ENCODE results near the gene FUBP3.

Gene FUBP3

DNA sequence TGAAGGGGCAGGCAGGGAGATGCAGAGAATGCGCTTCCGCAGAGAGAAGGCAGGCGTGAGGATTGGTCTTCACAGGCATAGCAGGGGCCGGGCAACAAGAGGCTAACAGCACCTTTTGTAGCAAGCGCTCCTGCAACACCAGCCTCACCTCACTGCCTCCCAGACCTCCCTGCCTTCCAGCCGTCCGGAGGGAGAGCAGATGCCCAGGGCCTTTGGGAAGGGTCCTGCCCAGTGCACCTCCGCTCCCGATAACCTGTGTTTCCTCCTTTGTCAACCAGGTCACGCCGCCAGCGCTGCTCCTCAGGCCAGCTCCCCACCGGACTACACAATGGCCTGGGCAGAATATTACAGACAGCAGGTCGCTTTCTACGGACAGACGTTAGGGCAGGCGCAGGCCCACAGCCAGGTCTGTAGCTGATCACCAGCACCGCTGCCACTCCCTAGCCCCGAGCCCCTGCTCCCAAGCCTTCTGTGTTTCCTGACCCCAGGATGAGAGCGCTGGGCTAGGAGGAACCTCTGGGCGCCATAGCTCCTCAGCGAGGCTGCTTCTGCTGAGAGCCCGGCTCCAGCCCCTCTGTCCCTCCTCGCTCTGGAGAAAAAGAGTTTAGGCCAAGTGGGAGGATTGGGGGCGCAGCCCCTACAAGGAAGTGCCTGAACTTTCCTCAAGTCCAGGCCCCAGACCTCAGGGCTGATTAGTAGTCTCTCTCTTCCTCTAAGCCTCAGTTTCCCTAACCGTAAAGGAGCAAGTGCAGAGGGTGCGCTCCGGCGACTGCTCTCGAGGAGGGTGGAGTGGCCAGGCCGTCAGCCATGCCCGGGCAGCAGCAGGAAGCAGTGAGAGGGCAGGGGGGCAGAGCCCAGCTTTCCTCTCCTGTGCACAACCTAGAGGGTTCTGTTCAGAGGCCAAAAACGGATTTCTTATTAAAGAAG lies 56.6 kb downstream of the FUBP3 start:
- DNase-seq: no peak

DNA sequence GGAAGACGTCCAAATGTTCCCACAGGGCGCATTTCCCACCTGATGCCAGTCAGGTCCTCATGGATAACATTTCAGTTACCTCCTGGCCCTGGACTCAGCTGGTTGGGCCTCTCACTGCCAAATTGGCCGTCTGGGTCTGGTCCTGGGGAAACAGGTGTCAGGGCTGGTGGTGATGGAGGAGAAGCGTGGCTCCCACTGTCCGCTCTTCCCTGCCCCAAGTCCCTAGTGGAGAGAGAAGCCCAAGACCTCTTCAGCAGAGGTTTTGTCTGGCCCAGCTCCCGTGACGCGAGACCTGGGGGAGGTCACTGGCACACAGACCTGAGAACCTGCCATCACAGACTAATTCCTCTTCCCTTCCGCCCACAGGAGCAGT lies 57.3 kb downstream of the FUBP3 start:
- DNase-seq: no peak

DNA sequence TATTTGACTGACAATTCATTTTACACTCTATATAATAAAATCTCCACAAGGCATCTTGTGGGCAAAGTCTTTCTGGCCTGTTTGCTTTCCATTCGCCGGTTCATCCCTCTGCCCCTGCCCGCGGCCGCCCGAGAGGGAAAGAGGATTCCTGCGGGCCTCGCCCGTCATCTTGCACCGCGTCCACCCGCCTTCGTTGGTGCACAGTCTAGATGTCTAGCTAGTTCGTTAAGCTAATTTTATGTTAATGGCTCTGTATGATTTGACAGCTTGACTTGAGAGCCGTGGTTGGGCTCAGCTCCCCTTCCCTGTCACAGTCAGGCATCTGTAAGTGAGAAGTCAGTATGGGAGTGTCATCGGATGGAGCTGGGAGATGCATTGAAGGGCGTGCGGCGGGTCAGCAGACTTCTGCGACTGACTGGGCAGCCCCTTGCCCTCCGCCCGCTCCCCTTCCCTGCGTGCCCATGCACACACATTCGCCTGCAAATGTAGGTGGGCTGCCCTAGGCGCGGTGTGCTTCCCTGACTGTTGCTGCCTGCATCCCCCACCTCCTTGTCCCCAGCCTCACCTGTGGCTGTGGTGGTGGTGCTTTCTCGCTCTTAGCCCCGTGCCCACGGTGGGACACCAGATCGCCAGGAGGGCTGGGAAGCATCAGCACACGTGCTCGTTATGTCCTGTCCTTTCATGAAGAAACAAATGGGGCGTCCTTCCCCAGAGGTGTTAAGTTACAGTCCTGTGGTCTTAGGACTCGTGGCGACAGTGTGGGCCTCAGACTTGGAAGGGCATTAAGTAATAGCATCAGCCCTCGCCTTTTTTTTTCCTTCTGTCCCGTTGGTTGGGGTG lies 59.1 kb downstream of the FUBP3 start:
- DNase-seq: no peak

DNA sequence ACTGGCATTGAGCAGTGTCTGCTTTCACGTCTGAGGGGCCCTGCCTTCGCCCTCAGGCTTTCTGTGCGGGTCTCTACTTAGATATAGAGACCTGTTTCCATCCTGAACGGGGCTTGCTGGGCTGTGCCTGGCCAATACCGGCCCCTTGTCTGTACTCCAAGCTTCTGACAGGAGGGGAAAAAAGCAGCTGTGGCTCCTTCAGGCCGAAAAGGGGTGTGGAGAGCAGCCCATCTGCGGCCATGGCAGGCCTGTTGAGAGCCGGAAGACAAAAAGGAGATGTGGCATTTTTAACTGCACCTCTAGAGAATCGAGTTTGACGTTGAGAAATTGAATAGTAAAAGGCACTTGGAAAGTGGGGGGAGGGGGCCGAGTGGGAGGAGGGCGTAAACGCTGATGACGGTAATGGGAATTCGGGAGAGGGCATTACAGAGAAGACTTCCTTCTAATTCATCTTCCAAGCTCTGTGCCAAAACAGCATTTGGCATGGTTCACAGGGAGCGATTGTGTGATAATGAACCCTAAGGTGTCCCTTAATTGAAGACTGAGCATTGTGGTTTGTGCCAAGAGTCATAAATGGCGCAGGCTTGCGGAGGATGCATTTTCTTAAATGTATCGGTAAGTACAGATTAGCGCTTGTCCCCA lies 59.9 kb downstream of the FUBP3 start:
- no peak for DNase-seq

DNA sequence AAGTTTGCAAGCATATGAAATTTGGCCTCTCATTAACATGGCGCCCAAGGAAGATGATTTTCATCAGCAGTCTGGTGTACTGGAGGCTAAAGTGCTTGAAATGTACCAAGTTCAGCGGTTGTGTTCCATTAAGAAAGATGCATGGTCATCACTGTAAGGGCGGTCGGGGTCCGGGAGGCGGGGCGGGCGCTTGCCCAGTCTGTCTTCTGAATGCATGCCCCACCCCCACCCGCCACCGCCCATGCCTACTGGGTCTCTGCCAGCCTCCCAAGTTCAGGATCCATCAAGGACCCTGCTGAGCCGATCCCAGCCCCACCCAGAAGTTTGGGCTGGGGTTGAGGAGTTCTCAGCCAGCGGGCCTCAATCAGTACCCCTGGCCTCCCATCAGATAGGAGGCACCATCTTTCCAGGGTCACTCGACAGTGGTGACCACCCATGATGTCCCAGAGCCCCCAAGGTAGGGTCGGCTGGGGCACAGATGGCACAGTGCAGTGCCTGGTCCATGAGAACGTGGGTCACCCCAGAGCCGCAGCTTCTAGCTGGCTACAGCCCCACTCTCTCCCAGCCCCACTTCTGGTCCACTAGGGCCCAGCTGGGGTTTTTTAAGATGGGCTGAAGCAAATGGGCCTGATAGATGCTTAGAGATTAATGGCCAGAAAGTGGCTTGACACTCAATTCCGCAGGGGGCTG lies 60.6 kb downstream of the FUBP3 start:
- no peak for DNase-seq

DNA sequence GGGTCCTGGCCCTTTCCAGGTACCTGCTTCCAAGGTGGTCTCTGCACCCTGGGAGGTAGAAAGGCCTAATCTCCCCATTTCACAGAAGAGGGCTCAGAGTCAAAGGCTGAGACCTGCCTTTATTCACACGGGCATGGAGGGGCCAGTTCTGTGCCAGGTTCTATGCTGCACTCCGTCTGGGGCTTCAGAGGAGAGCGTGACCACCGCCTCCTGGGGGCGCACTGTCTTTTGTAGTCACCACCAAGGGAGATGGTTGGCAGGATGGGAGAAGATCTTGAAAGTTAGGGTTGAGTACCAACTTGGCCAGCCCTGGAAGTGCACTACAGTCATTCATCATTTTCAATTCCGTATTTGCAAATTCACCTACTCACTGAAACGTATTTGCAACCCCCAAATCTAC lies 61.3 kb downstream of the FUBP3 start:
- DNase-seq: no peak

DNA sequence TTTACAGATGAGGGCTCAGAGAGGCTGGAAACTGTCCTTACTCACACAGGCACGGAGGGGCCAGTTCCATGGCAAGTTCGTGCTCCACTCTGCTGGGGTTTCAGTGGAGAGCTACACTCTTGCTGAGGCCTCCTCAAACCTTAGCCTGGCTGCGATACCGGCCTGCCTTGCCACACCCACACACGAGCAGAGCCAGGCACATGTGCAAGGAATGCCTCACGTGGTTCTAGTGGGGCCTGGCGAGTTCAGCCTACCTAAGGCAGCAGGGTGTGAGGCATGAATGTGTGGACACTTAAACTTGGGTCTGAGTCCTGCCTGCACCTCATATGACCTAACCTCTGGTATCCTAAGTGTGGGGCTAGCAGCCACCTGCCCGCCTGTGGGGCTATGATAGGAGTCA lies 63.5 kb downstream of the FUBP3 start:
- no peak for DNase-seq

DNA sequence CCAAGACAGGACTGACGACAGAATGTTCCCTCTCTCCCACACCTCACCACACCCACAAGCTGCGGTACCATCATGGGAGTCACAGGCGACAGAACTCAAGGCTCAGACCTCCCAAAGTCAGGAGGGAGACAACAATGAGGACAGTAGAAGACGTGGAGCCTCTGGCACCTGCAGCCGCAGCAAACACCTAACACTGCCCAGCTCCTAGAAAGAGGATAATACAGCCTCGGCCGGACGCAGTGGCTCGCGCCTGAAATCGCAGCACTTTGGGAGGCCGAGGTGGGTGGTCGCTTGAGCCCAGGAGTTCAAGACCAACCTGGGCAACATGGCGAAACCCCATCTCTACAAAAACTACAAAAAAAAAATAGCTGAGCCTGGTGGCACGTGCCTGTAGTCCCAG lies 71.8 kb downstream of the FUBP3 start:
- no peak for DNase-seq

DNA sequence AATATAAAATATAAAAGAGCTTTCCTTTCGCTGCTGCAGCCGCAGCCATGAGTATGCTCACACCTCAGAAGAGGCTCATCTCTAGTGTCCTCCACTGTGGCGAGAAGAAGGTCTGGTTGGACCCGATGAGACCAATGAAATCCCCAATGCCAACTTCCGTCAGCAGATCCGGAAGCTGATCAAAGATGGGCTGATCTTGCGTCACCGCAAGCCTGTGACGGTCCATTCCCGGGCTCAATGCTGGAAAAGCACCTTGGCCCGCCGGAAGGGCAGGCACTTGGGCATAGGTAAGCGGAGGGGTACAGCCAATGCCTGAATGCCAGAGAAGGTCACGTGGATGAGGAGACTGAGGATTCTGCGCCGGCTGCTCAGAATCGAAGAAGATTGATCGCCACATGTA lies 72.4 kb downstream of the FUBP3 start:
- DNase-seq: no peak

DNA sequence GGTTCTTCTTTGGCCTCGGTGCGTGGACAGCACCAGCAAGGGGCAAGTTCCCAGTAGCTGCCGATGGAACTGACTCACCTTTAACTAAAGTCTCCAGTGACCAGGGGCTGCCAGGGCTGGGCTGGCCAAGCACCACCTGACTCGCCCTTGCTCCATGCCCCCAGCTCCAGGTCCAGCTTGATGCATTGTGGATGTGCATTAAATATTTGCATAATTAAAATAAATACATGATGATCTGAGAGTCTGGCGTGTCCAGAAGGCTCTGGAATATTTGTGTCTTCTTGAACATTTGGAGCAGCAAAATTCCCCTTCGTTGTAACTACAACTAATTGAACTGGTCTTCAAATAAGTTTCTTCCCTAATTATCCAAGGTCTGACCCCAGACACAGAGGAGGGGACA lies 75.5 kb downstream of the FUBP3 start:
- DNase-seq: no peak

DNA sequence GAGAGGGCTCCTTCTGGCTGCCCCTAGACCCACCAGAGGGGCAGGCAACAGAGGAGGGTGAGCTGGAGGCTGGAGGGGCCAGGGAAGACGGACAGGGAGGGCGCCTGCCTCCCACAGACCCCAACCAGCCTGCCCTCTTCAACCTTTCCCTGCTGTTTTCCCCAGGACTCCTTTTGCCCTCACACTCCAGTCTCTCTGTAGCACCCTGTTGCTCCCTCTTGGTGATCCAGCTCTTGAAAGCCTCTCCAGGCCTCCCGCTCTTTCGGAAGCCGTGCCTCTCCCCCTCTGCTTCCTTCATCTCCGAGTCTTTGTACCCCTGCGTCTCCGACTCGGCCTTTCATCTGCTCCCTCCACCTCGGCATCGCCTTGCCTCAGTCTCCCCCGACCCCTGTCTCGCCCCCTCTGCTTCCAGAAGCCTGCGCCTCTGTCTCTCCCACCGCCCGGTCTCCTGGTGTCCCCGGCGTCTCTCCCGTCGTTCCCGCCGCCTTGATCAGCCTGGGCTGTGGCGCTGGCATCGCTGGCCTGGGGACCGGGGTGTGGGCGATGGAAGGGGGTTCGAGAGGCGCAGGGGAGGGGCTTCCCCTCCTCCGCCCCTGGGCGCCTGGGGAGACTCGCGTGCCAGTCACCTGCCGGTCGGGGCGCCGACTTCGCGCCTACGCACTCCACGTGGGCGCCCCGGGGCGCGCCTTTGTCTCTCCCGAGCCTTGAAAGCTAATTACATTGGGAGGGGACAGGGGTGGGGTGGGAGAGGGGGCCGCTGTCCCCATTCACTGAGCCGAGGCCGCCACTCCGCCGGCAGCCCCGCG lies 79.7 kb downstream of the FUBP3 start:
- DNase-seq: no peak

DNA sequence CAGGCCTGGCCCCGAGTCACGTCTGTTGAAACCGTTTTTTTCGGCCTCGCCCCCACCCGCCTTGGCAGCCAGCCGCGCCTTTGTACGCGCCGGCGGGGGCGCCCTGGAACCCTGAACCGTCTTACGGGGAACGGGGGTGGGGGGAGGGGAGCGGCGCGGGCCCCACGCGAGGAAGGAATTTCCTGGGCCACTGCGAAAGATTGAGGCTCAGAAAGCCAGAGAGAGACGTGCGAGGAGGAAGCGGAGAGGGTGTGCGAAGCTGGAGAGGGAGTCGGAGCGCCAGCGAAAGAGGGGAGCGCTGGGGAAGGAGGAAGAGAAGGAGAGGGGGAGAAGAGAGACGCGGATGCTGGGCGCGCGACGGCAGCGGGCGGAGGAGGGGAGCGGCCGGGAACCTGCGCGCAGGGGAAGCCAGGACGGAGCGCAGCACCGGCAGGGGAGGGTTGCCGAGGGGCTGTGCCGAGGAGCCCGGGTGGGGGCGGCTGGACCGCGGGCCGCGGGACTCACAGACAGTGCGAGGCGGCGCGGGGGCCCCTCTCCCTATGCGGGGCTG lies 80.4 kb downstream of the FUBP3 start:
- DNase-seq: no peak

DNA sequence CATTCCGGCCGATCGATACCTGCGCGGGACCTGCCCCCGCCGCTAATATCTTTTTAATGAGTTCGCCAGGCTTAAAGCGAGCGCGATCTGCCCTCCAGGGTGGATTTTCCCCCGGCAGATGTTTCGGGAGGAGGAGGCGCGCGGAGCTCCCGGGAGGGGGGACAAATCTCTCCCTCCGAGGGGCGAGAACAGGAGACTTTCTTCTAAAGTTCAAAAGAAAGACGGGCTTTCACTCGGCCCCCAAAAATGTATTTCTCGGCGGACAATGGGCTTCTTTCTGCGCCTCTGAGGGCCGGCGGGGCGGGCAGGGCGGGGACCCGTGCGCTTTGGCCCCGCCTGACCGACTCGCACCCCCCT lies 80.9 kb downstream of the FUBP3 start:
- no peak for DNase-seq

DNA sequence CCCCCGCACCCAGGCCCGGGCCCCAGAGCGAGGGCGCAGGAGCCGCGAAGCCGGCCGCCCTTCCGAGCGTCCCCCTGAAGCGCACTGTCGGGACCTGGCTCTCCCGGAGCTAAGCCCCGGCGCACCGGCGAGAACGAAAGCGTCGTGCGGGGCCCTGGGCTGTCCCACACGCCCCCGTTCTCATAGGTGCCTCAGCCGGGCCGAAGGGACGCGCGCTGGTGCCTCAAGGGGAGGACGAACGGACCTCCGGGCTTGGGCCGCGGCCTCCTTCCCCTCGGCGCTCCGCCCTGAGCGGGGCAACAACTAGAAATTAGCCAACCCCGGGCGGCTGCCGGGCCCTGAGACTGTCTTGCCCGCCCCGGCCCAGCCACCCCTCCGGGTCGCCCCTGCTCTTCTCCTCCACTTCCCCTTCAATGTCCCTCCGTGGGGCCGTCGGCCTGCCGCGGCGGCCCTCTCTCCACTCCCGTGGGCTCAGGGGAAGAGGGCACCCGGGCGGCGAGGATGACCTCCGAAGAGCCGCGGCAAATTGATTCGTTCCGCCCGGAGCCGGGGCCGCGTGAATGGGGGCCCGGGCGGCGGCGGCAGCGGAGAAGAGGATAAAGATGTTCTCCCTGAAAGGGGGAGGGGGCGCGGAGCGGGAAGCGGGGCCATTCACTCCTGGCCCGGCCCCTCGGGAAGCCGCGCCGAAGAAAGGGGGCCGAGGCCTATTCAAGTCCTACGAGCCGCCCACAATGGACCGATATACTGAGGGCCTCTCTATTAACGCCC lies 81.5 kb downstream of the FUBP3 start:
- DNase-seq: no peak

DNA sequence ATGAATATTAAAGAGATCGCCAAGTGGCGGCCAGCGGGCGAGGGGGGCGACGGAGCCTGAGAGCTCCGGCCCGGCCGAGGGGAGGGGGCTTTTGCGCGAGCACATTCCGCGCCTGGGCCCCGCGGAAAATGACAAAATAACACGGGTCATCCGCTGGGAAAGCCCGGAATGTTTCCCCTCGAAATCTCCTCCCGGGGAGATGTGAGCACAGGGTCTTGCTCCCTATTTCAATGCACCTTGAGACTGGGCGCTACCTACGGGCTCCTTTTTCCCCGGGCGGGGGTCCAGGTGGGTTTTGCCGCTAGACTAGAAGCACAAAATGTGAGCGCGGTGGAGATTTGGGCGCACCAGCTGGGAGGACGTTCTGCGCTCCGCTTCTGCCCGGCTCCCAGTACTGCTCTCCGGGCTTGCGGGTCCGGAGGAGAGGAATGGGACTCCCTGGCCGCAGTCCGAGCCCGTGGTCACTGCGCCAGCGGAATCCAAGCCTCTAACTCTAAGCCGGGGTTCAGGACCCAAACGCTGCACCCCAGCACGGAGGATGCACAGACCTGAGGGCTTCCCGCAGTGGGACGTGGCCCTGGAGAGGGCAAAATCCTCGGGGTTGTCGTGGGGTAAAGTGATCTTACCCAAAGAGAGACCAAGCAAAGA lies 82.2 kb downstream of the FUBP3 start:
- DNase-seq: peak; percentile 46

DNA sequence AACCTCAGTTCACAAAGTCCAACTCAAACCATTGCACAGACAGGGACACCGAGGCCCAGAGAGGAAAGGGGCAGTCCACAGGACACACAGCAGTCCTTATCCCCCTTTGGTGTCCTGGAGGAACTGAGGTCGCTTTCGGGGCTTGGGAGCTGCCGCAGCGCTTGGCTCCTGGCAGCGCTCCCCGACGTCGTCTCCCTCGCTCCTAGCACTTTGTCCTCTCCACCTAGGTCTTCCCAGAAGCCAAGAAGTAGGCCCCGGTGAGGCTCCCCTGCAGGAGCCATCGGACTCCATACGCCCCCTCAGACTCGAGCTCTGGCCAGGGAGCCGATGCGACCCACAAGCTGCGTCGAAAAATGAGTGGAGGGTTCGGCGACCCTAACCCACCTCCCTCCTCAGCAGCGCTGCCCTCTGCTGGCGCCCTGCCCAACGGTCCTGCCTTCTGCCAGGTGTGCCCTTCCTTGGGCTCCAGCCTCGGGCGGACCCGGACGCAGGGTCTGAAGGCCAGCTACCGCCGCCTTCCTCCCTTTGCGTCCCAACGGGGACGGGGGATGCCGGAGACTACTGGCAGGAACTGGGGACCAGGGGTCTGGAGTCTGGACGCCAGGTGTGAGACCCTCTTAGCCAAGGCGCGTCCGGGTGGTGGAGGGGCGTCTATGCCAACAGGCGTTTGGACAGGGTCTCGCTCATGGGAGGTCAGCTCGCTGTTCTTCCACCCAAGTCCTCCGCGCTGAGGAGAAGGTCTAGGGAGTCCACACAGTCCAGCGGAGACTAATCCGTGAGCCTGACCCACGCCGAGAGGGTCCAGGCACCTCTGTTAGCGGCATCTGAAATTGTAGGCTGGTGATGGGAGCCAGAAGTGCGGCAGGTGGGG lies 83.0 kb downstream of the FUBP3 start:
- peak; percentile 59 for DNase-seq

DNA sequence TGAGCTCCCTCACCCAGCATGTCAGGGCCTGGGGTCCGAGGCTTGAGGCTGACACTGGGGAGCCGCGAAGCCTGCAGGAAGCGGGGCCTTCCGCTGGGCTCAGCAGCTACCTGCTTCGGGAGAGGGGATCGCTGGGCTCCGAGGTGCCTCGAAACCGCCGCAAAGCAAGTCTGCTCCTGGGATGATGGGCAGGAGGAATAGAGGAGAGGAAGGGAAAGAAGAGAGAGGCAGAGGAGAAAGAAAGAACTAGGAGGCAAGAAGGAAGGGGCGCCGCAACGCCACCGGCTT lies 83.5 kb downstream of the FUBP3 start:
- DNase-seq: peak; percentile 41

DNA sequence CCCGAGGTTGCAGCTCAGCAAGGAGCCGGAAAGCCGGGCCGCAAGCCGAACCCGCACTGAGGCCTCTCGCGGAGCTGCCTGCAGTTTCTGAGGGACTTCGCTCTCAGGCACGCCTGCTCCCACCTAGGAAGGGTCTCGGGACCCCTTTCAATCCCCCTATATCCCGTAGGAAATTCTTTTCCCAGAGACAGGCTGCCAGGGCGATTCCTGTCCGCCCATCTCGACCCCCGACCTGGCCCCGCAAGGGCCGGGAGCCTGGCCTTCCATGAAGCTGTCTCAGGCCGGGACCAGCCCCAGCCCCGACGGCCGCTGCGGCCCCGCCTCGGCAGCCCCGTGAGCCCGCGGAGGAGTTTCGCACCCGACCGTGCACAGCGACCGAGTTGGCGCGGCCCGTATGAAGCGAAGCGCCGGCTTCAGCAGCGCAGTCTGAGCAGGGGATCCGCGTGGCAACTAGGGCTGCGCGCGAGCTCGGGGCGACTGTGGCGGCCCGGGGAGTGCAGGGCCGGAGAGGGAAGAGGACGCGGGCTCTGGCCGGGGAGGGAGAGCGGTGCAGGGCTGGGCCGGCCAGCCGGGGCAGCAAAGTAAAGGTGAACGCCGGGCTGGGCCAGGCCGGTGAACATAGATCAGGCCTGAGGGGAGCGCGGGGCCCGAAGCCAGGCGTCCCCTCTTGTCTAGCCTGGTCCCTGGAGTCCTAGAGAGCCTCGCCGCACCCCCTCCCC lies 84.0 kb downstream of the FUBP3 start:
- no peak for DNase-seq

DNA sequence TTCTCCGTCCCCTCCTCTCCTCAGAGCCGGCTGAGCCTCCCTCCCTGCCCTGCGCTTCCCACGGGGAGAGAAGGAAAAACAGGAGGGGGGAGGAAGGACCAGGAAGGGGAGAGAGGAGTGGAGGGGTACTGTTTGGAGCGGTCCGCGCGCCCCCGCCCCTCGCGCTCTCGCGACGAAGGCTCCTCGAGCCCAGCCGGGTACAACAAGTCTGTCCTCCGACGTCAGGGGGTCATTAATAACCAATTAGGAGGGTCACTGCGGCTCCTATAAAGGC lies 84.5 kb downstream of the FUBP3 start:
- peak; percentile 46 for DNase-seq

Measured in 8988T (cell line).